Activated B cell treated with CpG ODN at 0.5 μM for 24 hours (primary cell): ENCODE results near the gene CD5L. TPM values are rescaled to one million over a fixed set of nuclear protein-coding genes. Genes with fewer than 3 reads are reported as not detected.

ENCODE experiments used
- ATAC-seq: fragments of 200-7000 bp; cut with Tn5 transposase; one replicate; pipeline ENCODE4 v1.10.0; 2021; ENCODE audit warnings: low read depth, mild to moderate bottlenecking, moderate library complexity
- CTCF ChIA-PET: fragments of 350-600 bp; sonication (Branson Sonifier 250); formaldehyde crosslinking; loops from one replicate; lab custom pipeline; 2021; ENCODE audit warnings: antibody characterized with exemption; lab: Charles Lee
- POLR2A ChIA-PET: fragments of 350-600 bp; sonication (Branson Sonifier 250); formaldehyde crosslinking; loops from one replicate; lab custom pipeline; 2021; ENCODE audit warnings: antibody characterized with exemption; lab: Charles Lee
- DNase-seq: peaks from one replicate; pipeline ENCODE4 v3.0.0; 2022
- H3K27ac Mint-ChIP-seq: one replicate; pipeline ENCODE4 v1.8.0; 2020; ENCODE audit warnings: mixed read lengths
- H3K27me3 Mint-ChIP-seq: one replicate; pipeline ENCODE4 v1.8.0; 2021; ENCODE audit warnings: mixed read lengths
- H3K36me3 Mint-ChIP-seq: one replicate; pipeline ENCODE4 v1.8.0; 2021; ENCODE audit warnings: low read depth, mixed read lengths
- H3K4me1 Mint-ChIP-seq: one replicate; pipeline ENCODE4 v1.8.0; 2021; ENCODE audit warnings: mixed read lengths
- H3K4me3 Mint-ChIP-seq: one replicate; pipeline ENCODE4 v1.8.0; 2020; ENCODE audit warnings: mild to moderate bottlenecking, mixed read lengths
- H3K9me3 Mint-ChIP-seq: one replicate; pipeline ENCODE4 v1.8.0; 2020; ENCODE audit warnings: mixed read lengths
- intact Hi-C: fragments of 100-400 bp; cut with micrococcal nuclease; formaldehyde crosslinking; loops from one replicate; pipeline ENCODE4 v1.15.1; 2024
- total RNA-seq: library from RNA; stranded (reverse); gene quantifications from 2 replicates; pipeline ENCODE4 v1.2.3, GENCODE V29; 2022
- TF ChIP-seq, protein P1 (sequence below): fragments of 200-600 bp; IDR thresholded peaks from one replicate; pipeline ENCODE4 v1.8.0; 2022; ENCODE audit warnings: antibody characterized with exemption, mild to moderate bottlenecking

Gene CD5L
- 0.20 TPM in 1 of 2 replicates, not detected in the other for total RNA-seq

- intact Hi-C loops = no loop called here
- TF ChIP-seq, protein P1, sequence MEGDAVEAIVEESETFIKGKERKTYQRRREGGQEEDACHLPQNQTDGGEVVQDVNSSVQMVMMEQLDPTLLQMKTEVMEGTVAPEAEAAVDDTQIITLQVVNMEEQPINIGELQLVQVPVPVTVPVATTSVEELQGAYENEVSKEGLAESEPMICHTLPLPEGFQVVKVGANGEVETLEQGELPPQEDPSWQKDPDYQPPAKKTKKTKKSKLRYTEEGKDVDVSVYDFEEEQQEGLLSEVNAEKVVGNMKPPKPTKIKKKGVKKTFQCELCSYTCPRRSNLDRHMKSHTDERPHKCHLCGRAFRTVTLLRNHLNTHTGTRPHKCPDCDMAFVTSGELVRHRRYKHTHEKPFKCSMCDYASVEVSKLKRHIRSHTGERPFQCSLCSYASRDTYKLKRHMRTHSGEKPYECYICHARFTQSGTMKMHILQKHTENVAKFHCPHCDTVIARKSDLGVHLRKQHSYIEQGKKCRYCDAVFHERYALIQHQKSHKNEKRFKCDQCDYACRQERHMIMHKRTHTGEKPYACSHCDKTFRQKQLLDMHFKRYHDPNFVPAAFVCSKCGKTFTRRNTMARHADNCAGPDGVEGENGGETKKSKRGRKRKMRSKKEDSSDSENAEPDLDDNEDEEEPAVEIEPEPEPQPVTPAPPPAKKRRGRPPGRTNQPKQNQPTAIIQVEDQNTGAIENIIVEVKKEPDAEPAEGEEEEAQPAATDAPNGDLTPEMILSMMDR = no peak
- H3K4me1 Mint-ChIP-seq = peaks cover 69% of the 10 kb centered on the region
Measured at GRCh38 chr1:157841708-157842107, at the start of gene CD5L. TSS of gene CD5L (minus strand) at chr1:157841808. CDS start at chr1:157841701, 107 bp downstream.

DNA sequence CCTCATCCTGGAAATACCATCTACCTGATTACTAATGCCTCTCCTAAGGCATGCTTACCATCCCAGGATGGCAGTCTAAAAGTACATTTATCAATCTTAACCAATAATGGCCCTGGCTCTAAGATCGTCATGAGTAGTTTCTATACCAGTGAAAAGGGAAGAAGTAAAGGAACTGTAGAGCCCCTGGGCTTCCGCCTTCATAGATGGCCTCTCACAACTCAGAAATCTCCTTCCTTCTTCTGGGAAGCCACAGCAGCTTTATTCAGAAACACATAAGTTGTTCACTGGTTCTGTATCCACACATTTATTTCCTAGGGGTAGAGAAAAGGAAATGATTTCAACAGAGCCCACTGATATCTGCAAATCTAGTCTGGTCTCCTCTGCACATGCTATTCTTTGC lies 41.0 kb upstream of the CD5L start:
- DNase-seq = no peak
- no peak overlapping the region for H3K27ac Mint-ChIP-seq
- peaks cover 30% of the 10 kb centered on the region for H3K4me1 Mint-ChIP-seq
- no peak overlapping the region for H3K4me3 Mint-ChIP-seq
- intact Hi-C loops = no loop called here
- CTCF ChIA-PET = interaction anchor here (0.5 to 1.7 kb wide), 6 partner anchors 66 to 242 kb away, joined by 3 to 6 read pairs (median 3); no protein-coding TSS in a partner anchor
- H3K9me3 Mint-ChIP-seq = no peaks in the 10 kb centered on the region
- H3K27me3 Mint-ChIP-seq = peaks cover 12% of the 10 kb centered on the region
- POLR2A ChIA-PET = no interaction called here
- TF ChIP-seq, protein P1 = no peak
- ATAC-seq = peak; percentile 47
- no peaks in the 10 kb centered on the region for H3K36me3 Mint-ChIP-seq

More at GRCh38 chr1:157841708-157842107, at the start of gene CD5L:
- no peak for DNase-seq
- ChIA-PET POLR2A (interaction anchor here (1.4 kb wide), 1 partner anchor 34 kb away, joined by 3 read pairs; no protein-coding TSS in a partner anchor), CTCF (interaction anchor here (2.0 kb wide), 1 partner anchor 13 kb away, joined by 7 read pairs; no protein-coding TSS in a partner anchor)
- no peak for ATAC-seq
- Mint-ChIP-seq H3K27me3 (no peaks in the 10 kb centered on the region), H3K36me3 (no peaks in the 10 kb centered on the region), H3K9me3 (no peaks in the 10 kb centered on the region), H3K4me3 (no peak within 1 kb of the TSS), H3K27ac (no peak within 1 kb of the TSS)

- H3K4me3 Mint-ChIP-seq = no peak overlapping the region
- TF ChIP-seq, protein P1 = no peak
- CTCF ChIA-PET = interaction anchor here (1.2 to 1.4 kb wide), 4 partner anchors 68 to 243 kb away, joined by 3 to 4 read pairs (median 3); no protein-coding TSS in a partner anchor
- DNase-seq (no peak), ATAC-seq (peak; percentile 28)
- POLR2A ChIA-PET = no interaction called here
- H3K9me3 Mint-ChIP-seq = no peaks in the 10 kb centered on the region
- H3K4me1 Mint-ChIP-seq = peaks cover 30% of the 10 kb centered on the region
- no peaks in the 10 kb centered on the region for H3K36me3 Mint-ChIP-seq
- peaks cover 3% of the 10 kb centered on the region for H3K27me3 Mint-ChIP-seq
- H3K27ac Mint-ChIP-seq = no peak overlapping the region
- intact Hi-C loops = no loop called here
Measured at GRCh38 chr1:157880621-157881020, 39.0 kb upstream of the CD5L start.

DNA sequence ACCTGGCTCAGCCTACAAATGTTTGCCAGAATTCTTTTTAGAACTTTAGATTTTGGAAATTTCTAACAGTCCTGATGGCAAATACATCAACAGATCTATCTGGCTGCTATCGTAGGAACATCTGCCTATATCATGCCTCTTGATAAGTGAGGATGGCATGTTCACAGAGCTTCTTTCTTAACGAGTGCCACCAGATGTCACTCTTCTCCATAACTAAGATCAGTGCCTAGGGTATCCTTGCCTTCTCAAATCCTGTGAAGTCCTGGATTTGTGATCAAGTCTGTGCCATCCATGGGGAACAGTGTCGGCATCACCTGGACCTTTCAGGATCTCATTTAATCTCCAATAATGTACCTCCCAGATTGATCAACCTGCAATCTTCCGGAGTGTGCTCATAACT lies 36.5 kb upstream of the CD5L start:
- no peaks in the 10 kb centered on the region for H3K9me3 Mint-ChIP-seq
- no peak overlapping the region for H3K27ac Mint-ChIP-seq
- H3K4me1 Mint-ChIP-seq = peaks cover 19% of the 10 kb centered on the region
- no peaks in the 10 kb centered on the region for H3K36me3 Mint-ChIP-seq
- TF ChIP-seq, protein P1 = no peak
- intact Hi-C loops = loop anchor here (1.0 to 2.0 kb wide), 4 partner anchors 70 to 247 kb away; no protein-coding TSS in a partner anchor
- peak; percentile 54 for ATAC-seq
- POLR2A ChIA-PET = interaction anchor here (1.0 kb wide), 1 partner anchor 70 kb away, joined by 4 read pairs; no protein-coding TSS in a partner anchor
- DNase-seq = no peak
- H3K27me3 Mint-ChIP-seq = no peaks in the 10 kb centered on the region
- CTCF ChIA-PET = interaction anchor here (0.6 to 1.6 kb wide), 19 partner anchors 14 to 686 kb away, joined by 3 to 14 read pairs (median 3); no protein-coding TSS in a partner anchor
- no peak overlapping the region for H3K4me3 Mint-ChIP-seq

- no peak for DNase-seq
- TF ChIP-seq, protein P1 = no peak
- peak overlapping the region; percentile 25 for H3K4me3 Mint-ChIP-seq
- peak overlapping the region; percentile 56 for H3K27ac Mint-ChIP-seq
- ChIA-PET POLR2A (no interaction called here), CTCF (no interaction called here)
- H3K4me1 Mint-ChIP-seq = peaks cover 12% of the 10 kb centered on the region
- intact Hi-C loops = no loop called here
- H3K27me3 Mint-ChIP-seq = no peaks in the 10 kb centered on the region
- ATAC-seq = peak; percentile 52
- no peaks in the 10 kb centered on the region for H3K36me3 Mint-ChIP-seq
- no peaks in the 10 kb centered on the region for H3K9me3 Mint-ChIP-seq
Measured at GRCh38 chr1:157870490-157870889, 28.9 kb upstream of the CD5L start.
